ENCODE data around the gene EVL.
"Not testable (repeated sequence)": the region's sequence is repeated elsewhere in the genome, so short reads cannot be mapped to it uniquely, and the experiment has no call there.

Gene EVL

GRCh38 chr14:100065111-100065871 lies at the start of gene EVL:
TSS of gene EVL (plus strand) at chr14:100065422. CDS start at chr14:100065501, 79 bp downstream.
- peak in 1 of 2 donors; percentile 76 for DNase-seq (ENCODE audit: low read depth in 1 of 2, low spot score in 1 of 2)

GRCh38 chr14:100017553-100017952 lies 47.7 kb upstream of the EVL start:
- no peak for DNase-seq (ENCODE audit: low read depth in 1 of 2, low spot score in 1 of 2)

DNA sequence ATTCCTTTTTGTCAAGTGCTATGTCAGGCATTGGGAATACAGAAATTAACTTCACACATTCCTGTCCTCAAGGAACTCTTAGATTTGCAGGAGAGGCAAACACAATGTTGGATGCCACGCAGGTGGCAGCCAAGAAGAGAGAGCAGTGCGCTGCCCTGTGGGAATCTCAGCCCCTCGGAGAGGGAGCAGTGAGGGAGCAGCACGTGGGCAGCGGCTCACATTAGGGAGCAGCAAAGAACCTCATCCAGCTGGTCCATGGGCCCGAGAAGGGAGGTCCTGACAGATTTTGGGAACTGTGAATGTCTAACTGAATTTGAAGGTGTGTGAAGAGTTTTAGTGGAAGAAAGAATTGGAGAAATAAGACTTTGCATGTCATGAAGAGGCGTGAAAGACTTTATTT lies 47.2 kb upstream of the EVL start:
- no peak for DNase-seq (ENCODE audit: low read depth in 1 of 2, low spot score in 1 of 2)

- no peak for DNase-seq (ENCODE audit: low read depth in 1 of 2, low spot score in 1 of 2)
Observed at GRCh38 chr14:100018482-100018881, 46.7 kb upstream of the EVL start.

DNA sequence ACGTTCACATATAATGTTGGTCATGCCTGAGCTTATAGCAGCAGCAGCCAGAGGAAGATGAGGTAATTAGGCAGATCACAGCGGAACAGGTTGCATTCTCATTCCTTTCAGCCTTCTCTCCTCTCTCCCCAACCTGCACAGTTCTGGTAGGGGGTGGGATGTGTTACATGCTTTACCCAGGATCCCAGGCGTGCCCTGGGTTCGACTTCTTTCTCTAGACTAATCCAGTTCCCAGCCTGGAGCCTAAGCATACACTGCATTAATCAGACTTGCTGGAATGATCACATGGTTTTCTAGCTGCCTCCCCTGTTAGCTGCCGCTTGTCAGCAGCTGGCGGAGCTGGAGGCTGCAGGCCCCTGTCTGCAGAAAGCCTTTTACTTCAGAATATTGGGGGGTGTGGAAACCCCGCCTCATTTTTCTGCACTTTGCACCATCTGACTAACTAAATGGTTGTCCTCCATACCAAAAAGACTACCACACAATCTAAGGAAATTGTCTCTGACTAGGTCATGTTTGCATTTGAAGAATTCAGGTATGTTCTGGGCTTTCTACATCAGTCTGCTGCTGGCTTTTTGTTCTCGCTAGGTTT lies 46.0 kb upstream of the EVL start:
- DNase-seq (ENCODE audit: low read depth in 1 of 2, low spot score in 1 of 2), result no peak

- no peak for DNase-seq (ENCODE audit: low read depth in 1 of 2, low spot score in 1 of 2)
Observed at GRCh38 chr14:100020629-100021028, 44.6 kb upstream of the EVL start.

- no peak for DNase-seq (ENCODE audit: low read depth in 1 of 2, low spot score in 1 of 2)
Observed at GRCh38 chr14:100022772-100023451, 42.3 kb upstream of the EVL start.

- DNase-seq (ENCODE audit: low read depth in 1 of 2, low spot score in 1 of 2), result no peak
Observed at GRCh38 chr14:100025111-100025510, 40.1 kb upstream of the EVL start.

DNA sequence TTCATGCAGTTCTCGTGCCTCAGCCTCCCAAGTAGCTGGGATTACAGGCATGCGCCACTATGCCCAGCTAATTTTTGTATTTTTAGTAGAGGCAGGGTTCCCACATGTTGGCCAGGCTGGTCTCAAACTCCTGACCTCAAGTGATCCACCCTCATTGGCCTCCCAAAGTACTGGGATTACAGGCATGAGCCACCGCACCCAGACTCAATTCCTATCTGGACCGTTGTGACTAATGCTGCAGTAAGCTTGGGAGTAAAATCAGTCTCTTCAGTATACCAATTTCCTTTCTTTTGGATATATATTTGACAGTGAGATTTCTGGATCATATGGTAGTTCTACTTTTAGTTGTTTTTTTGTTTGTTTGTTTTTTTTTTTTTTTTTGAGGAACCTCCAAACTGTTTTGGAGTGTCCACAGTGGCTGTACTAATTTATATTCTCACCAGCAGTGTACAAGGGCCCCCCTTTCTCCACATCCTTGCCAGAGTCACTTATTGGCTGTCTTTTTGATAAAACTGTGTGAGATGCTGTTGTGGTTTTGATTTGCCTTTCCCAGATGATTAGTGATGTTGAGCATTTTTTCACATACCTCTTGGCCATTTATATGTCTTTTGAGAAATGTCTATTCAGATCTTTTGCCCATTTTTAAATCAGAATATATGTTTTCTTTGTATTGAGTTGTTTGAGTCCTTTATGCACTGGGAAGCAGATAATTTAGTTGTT lies 37.3 kb upstream of the EVL start:
- DNase-seq (ENCODE audit: low read depth in 1 of 2, low spot score in 1 of 2), result no peak

DNA sequence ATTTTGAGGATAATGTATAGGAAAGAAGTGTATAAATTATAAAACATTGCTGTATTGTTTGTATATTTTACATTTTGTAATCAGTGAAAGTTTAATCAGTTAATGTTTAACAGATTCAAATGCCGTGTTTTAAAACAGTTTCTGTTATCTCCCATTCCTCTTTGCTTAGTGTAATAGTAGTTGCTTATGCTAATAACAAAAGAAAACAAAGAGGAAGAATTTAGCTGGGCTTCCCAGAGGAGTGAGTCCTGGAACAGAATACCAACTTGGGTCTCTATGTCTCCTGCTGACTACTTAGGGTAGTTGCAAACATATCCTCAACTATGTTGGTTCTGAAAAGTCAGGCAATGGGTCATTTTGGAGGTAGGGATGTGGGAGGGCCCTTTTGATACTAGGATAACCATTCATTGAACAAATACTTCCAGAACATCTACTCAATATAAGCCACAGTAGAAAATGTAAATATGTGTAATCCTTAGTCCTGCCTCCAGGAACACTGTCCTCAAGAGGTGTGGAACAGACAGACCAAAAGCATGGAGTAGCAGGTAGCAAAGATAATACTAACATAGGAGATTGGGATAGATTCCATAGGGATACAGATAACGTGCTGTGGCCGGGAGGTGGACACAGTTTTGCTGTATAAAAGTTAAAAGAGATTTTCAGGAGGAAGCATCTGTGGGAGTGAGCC lies 36.1 kb upstream of the EVL start:
- no peak for DNase-seq (ENCODE audit: low read depth in 1 of 2, low spot score in 1 of 2)

- not testable (repeated sequence) for DNase-seq (ENCODE audit: low read depth in 1 of 2, low spot score in 1 of 2)
Observed at GRCh38 chr14:100030006-100030405, 35.2 kb upstream of the EVL start.

DNA sequence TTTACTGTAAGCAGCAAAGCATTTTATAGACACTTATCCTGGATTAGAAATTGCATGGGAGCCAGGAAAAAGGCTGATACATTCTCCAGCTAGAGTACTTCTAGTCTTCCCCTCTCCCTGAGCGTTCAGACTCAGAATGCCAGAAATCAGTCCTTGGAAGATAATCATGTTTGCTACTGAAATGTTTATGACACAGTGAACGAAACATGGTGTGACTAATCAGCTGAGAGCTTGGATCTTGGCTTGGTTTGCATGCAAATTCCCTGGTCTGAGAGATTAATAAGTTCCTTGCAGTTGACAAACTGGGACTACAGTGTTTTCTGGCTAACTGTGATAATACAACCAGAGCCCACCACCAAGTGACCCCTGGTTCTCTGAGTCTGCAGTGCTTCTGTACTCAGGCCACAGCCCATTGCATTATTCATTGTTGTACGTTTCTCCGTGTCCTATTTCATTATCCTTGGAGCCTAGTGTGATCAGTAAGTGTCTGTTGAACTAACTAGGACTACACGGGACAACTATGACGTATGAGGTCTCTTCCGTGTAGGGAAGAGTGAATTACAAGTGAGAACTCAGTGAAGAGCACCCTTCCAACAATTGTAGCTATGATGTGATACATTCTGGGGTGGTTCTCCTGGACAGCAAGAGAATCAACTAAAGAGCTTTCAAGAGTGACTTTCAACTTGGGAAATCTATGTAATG lies 34.6 kb upstream of the EVL start:
- DNase-seq (ENCODE audit: low read depth in 1 of 2, low spot score in 1 of 2), result no peak

DNA sequence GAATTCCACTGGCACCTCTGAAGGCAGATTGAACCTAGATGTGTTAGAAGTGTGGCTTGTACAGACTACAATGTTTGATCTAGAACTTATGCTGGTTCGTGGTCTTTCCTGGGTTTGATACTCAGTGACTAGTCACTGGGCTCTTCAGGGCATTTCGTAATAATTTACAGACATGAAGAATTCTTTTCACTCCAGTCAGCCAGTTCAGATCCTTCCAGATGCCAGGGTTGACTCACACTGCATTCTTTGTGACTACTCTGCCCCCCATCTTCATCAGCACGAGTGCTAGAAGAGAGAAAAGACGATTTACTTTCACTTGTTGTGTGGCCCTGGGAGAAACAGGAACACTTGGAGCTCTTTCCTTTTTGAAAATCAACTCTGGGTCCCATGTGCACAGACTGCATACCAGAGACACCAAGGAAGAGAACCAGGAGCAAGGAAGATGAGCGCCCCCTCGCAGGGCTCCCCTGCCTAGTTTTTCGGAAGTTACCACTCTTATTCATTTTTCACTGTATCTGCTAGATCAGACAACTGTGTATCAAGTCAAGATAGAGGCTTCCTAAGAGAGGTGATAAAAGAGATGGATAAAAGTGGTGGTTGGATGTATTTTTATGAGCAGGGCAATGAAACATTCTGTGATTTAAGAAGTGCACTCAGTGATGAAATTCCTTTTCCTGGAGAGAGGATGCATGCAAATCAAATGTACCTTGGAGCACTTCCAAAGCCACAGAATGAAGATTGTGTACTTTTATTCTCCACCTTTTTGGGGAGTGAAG lies 33.5 kb upstream of the EVL start:
- DNase-seq (ENCODE audit: low read depth in 1 of 2, low spot score in 1 of 2), result no peak

DNA sequence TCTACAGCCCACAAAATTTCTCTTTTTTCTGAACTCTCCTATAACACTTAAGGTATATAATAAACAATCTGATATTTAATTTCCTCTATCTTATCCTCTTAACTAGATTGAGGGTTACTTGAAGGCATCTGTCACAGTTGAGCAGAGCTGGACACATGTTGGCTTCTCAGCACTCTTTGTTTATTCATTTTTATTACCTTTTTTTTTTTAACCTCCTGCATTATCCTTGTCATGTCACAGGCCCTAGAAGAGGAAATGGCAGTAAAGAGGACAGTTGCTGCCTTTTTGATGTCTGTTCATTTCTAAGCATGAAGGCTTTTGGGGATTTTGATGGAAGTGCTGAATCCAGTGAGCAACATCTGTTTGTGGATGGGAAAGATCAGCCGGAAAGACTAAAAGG lies 32.5 kb upstream of the EVL start:
- no peak for DNase-seq (ENCODE audit: low read depth in 1 of 2, low spot score in 1 of 2)

DNA sequence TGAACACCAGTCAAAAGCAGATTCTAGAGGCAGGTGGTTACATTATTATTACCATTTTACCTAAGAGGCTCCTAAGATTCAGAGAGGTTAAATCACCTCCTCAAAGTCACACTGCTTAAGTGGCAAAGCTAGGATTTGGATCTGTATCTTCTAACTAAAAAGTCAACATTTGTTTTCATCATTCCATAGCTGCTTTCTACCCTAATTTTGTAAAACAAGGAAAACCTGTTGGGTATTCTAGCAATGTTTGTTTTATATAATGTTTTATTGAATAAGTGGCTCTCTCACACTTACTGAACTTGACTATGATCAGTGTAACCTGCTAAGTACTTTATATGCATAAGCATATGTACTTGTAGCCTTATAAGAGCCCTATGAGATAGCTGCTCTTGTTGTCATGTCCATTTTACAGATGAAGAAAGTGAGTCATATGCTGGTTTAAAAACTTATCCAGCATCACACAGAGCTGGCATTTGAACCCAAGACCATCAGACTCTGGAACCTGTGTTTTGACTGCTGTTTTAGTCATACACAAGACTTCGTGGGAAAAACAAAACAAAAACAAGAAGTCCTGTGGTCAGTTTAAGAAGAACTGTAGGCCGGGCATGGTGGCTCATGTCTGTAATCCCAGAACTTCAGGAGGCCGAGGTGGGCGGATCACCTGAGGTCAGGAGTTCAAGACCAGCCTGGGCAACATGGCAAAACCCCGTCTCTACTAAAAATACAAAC lies 31.7 kb upstream of the EVL start:
- no peak for DNase-seq (ENCODE audit: low read depth in 1 of 2, low spot score in 1 of 2)

DNA sequence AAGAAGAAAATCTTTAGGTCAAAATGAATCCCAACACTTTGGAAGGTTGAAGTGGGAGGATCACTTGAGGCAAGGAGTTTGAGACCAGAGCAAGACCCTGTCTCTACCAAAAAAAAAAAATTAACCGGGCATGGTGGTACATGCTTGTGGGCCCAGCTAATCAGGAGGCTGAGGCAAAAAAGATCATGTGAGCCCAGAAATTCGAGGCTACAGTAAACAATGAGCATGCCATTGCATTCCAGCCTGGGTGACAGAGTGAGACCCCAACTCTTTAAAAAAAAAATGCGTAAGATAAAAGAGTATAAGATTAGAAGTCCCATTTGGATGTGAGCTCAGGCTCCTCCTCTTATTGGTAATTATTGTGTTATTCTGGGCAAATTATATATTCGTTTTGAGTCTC lies 30.8 kb upstream of the EVL start:
- DNase-seq (ENCODE audit: low read depth in 1 of 2, low spot score in 1 of 2), result no peak

- DNase-seq (ENCODE audit: low read depth in 1 of 2, low spot score in 1 of 2), result no peak
Observed at GRCh38 chr14:100034961-100035500, 30.2 kb upstream of the EVL start.

DNA sequence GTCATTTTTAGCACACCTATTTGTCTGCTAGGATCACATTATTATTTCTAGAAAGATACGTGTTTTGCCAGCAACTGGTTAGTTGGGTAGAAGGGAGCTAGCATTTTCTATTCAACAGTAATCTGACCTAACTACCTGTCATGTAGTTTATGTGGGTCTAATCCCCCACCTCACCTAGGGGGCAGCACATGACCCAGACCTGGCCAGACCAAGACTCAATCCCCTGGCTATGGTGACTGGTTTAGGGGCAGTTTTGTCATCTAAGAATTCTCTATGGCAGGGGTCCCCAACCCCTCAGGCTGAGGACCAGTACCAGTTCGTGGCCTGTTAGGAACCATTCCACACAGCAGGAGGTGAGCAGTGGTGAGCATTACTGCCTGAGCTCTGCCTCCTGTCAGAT lies 29.5 kb upstream of the EVL start:
- no peak for DNase-seq (ENCODE audit: low read depth in 1 of 2, low spot score in 1 of 2)

- DNase-seq (ENCODE audit: low read depth in 1 of 2, low spot score in 1 of 2), result no peak
Observed at GRCh38 chr14:100037353-100037752, 27.9 kb upstream of the EVL start.

Measured in stimulated activated CD4-positive, alpha-beta T cell treated with anti-CD3 and anti-CD28 coated beads, Interleukin-15, amount 100 ng/mL, for 1 hour (primary cell).